Measurements from ENCODE around the gene RAB23. TPM values are rescaled to one million over a fixed set of nuclear protein-coding genes. Genes with fewer than 3 reads are reported as not detected.
"Not testable (repeated sequence)": the region's sequence is repeated elsewhere in the genome, so short reads cannot be mapped to it uniquely, and the experiment has no call there.

The RAB23 gene
- total RNA-seq, 1 donor from 2014 or later, result 21.4 TPM

GRCh38 chr6:57243954-57244353 lies 21.8 kb upstream of the RAB23 start:
- H4K20me1 ChIP-seq (ENCODE audit: insufficient read depth, low read length), result no peaks in the 10 kb centered on the region
- H3K79me2 ChIP-seq (ENCODE audit: insufficient read depth, low read length), result no peaks in the 10 kb centered on the region
- H3K27ac Mint-ChIP-seq (ENCODE audit: unreplicated experiment), result no peak overlapping the region
- no peaks in the 10 kb centered on the region for H3K4me1 Mint-ChIP-seq (ENCODE audit: low read depth, unreplicated experiment)
- H3K27me3 Mint-ChIP-seq (ENCODE audit: low read depth, unreplicated experiment), result peaks cover 2% of the 10 kb centered on the region
- H3K27ac ChIP-seq (ENCODE audit: low read depth, low read length), result no peak overlapping the region
- H3K27me3 ChIP-seq (ENCODE audit: insufficient read depth, low read length), result no peaks in the 10 kb centered on the region
- TF ChIP-seq, protein P1, sequence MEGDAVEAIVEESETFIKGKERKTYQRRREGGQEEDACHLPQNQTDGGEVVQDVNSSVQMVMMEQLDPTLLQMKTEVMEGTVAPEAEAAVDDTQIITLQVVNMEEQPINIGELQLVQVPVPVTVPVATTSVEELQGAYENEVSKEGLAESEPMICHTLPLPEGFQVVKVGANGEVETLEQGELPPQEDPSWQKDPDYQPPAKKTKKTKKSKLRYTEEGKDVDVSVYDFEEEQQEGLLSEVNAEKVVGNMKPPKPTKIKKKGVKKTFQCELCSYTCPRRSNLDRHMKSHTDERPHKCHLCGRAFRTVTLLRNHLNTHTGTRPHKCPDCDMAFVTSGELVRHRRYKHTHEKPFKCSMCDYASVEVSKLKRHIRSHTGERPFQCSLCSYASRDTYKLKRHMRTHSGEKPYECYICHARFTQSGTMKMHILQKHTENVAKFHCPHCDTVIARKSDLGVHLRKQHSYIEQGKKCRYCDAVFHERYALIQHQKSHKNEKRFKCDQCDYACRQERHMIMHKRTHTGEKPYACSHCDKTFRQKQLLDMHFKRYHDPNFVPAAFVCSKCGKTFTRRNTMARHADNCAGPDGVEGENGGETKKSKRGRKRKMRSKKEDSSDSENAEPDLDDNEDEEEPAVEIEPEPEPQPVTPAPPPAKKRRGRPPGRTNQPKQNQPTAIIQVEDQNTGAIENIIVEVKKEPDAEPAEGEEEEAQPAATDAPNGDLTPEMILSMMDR (IDR thresholded peaks at IDR 0.05; ENCODE audit: insufficient read depth, low read depth, low read length), result no peak
- TF ChIP-seq EZH2 (IDR thresholded peaks at IDR 0.05; ENCODE audit: insufficient read depth, low read length), result no peak
- FAIRE-seq, result no peak
- no peak overlapping the region for H3K4me3 Mint-ChIP-seq (ENCODE audit: unreplicated experiment)
- no peak overlapping the region for H2AFZ ChIP-seq (ENCODE audit: low read depth, low read length)
- peaks cover 3% of the 10 kb centered on the region for H3K9me3 Mint-ChIP-seq (ENCODE audit: unreplicated experiment)
- no peak overlapping the region for H3K9ac ChIP-seq (ENCODE audit: low read length)
- no peaks in the 10 kb centered on the region for H3K36me3 ChIP-seq (ENCODE audit: insufficient read depth, low read length)
- H3K36me3 Mint-ChIP-seq (ENCODE audit: low read depth, unreplicated experiment), result no peaks in the 10 kb centered on the region
- H3K4me3 ChIP-seq (ENCODE audit: insufficient read depth, low read depth, low read length), result no peak overlapping the region
- H3K4me2 ChIP-seq (ENCODE audit: low read length), result no peak overlapping the region
- no peaks in the 10 kb centered on the region for H3K9me3 ChIP-seq (ENCODE audit: insufficient read depth, low read depth, low read length)
- H3K4me1 ChIP-seq (ENCODE audit: insufficient read depth, low read length), result peaks cover 11% of the 10 kb centered on the region
- no peak for DNase-seq (ENCODE audit: low read depth)

DNA sequence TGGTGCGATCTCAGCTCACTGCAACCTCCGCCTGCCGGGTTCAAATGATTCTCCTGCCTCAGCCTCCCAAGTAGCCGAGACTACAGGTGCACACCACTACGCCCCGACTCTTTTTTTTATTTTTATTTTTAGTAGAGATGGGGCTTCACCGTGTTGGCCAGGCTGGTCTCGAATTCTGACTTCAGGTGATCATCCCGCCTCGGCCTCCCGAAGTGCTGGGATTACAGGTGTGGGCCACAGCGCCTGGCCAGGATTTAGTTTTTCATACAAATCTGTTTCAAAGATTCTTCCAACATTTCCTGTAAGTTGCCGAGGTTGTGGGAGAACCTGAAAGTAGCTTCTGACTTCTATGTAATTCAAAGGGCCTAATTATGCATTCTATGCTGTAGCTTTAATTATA lies 21.4 kb upstream of the RAB23 start:
- not testable (repeated sequence) for FAIRE-seq; H3K9me3 ChIP-seq (ENCODE audit: insufficient read depth, low read depth, low read length); H3K27me3 Mint-ChIP-seq (ENCODE audit: low read depth, unreplicated experiment); H3K36me3 ChIP-seq (ENCODE audit: insufficient read depth, low read length); H3K4me2 ChIP-seq (ENCODE audit: low read length); H3K36me3 Mint-ChIP-seq (ENCODE audit: low read depth, unreplicated experiment); H3K27me3 ChIP-seq (ENCODE audit: insufficient read depth, low read length); H3K9me3 Mint-ChIP-seq (ENCODE audit: unreplicated experiment); H2AFZ ChIP-seq (ENCODE audit: low read depth, low read length); DNase-seq (ENCODE audit: low read depth); H4K20me1 ChIP-seq (ENCODE audit: insufficient read depth, low read length); H3K27ac Mint-ChIP-seq (ENCODE audit: unreplicated experiment); H3K9ac ChIP-seq (ENCODE audit: low read length); H3K4me3 ChIP-seq (ENCODE audit: insufficient read depth, low read depth, low read length); H3K79me2 ChIP-seq (ENCODE audit: insufficient read depth, low read length); H3K4me1 Mint-ChIP-seq (ENCODE audit: low read depth, unreplicated experiment); H3K4me3 Mint-ChIP-seq (ENCODE audit: unreplicated experiment)
- Histone ChIP-seq H3K27ac (ENCODE audit: low read depth, low read length) (peak overlapping the region; percentile 92), H3K4me1 (ENCODE audit: insufficient read depth, low read length) (peaks cover 11% of the 10 kb centered on the region)

DNA sequence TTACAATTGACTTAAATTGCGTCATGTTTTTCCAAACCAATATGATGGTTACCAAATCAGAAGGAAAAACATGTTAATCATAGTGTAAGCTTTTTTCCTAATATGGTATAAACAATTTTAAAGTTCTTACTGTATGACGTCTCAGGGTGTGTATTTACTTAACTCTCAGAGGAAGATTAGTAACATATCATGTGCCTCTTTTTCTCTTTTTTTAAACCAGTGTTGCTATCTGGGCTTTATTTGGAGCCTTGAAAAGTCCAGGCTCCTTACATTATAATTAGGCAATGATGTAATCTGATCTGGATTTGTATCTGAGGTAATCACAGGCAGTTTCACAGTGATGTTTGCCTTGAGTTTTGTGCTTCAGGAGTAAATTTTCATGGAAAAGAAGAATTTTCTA lies 20.4 kb upstream of the RAB23 start:
- peak; percentile 95 for DNase-seq (ENCODE audit: low read depth)
- peaks cover 11% of the 10 kb centered on the region for H3K4me1 ChIP-seq (ENCODE audit: insufficient read depth, low read length)
- Mint-ChIP-seq H3K4me1 (ENCODE audit: low read depth, unreplicated experiment) (no peaks in the 10 kb centered on the region), H3K36me3 (ENCODE audit: low read depth, unreplicated experiment) (no peaks in the 10 kb centered on the region), H3K9me3 (ENCODE audit: unreplicated experiment) (peaks cover 9% of the 10 kb centered on the region), H3K27me3 (ENCODE audit: low read depth, unreplicated experiment) (peaks cover 2% of the 10 kb centered on the region), H3K27ac (ENCODE audit: unreplicated experiment) (peak overlapping the region; percentile 84), H3K4me3 (ENCODE audit: unreplicated experiment) (no peak overlapping the region)
- peak overlapping the region; percentile 42 for H3K4me2 ChIP-seq (ENCODE audit: low read length)
- no peak overlapping the region for H2AFZ ChIP-seq (ENCODE audit: low read depth, low read length)
- no peak overlapping the region for H3K4me3 ChIP-seq (ENCODE audit: insufficient read depth, low read depth, low read length)
- peak; percentile 29 for FAIRE-seq
- no peaks in the 10 kb centered on the region for H3K79me2 ChIP-seq (ENCODE audit: insufficient read depth, low read length)
- H4K20me1 ChIP-seq (ENCODE audit: insufficient read depth, low read length), result no peaks in the 10 kb centered on the region
- H3K9ac ChIP-seq (ENCODE audit: low read length), result peak overlapping the region; percentile 70
- no peaks in the 10 kb centered on the region for H3K36me3 ChIP-seq (ENCODE audit: insufficient read depth, low read length)
- H3K9me3 ChIP-seq (ENCODE audit: insufficient read depth, low read depth, low read length), result no peaks in the 10 kb centered on the region
- H3K27ac ChIP-seq (ENCODE audit: low read depth, low read length), result peak overlapping the region; percentile 92
- TF ChIP-seq, protein P1 (IDR thresholded peaks at IDR 0.05; ENCODE audit: insufficient read depth, low read depth, low read length), result no peak
- no peak for TF ChIP-seq EZH2 (IDR thresholded peaks at IDR 0.05; ENCODE audit: insufficient read depth, low read length)
- H3K27me3 ChIP-seq (ENCODE audit: insufficient read depth, low read length), result no peaks in the 10 kb centered on the region
